Endothelial cell of umbilical vein (primary cell): ENCODE measurements around the gene LRRIQ4.

Source experiments
- EZH2 ChIP-seq: IDR thresholded peaks from 2 replicates; pipeline ENCODE4 v1.6.1; 2012; ENCODE audit warnings: borderline replicate concordance, low read depth, mild to moderate bottlenecking, moderate library complexity, low read length, inconsistent platforms; ENCODE audit not compliant: severe bottlenecking
- FOS ChIP-seq: IDR thresholded peaks from 2 replicates; pipeline ENCODE4 v1.6.1; 2011; ENCODE audit warnings: mild to moderate bottlenecking, low read length, moderate library complexity, borderline replicate concordance; ENCODE audit not compliant: insufficient read depth
- GATA2 ChIP-seq: IDR thresholded peaks from 2 replicates; pipeline ENCODE4 v1.7.0; 2011; ENCODE audit warnings: low read depth, mild to moderate bottlenecking, moderate library complexity, mixed read lengths, low read length; ENCODE audit not compliant: insufficient read length, insufficient read depth
- JUN ChIP-seq: IDR thresholded peaks from 2 replicates; pipeline ENCODE4 v1.6.1; 2011; ENCODE audit warnings: borderline replicate concordance, low read depth; ENCODE audit not compliant: insufficient read length, insufficient read depth
- MYC ChIP-seq: IDR thresholded peaks from one replicate; pipeline ENCODE4 v1.6.1; 2011; ENCODE audit warnings: mild to moderate bottlenecking, low read depth, low read length
- POLR2A ChIP-seq: IDR thresholded peaks from 2 replicates; pipeline ENCODE4 v1.6.1; 2012; ENCODE audit warnings: low read depth, mild to moderate bottlenecking, control low read depth, low read length
- POLR2AphosphoS5 ChIP-seq: IDR thresholded peaks from 2 replicates; pipeline ENCODE4 v1.6.1; 2012; ENCODE audit warnings: low read depth, mild to moderate bottlenecking, control low read depth, low read length, moderate library complexity; ENCODE audit not compliant: insufficient read depth
- TF ChIP-seq, protein P1 (sequence below), 2 donors: IDR thresholded peaks; 1 replicate in 1 of 2; 2 replicates in 1 of 2; pipeline ENCODE4 v1.5.1; 2011; ENCODE audit warnings: low read length in 2 of 2, mild to moderate bottlenecking in 2 of 2, moderate library complexity in 2 of 2, control low read depth in 1 of 2, inconsistent platforms in 1 of 2, low read depth in 1 of 2; ENCODE audit not compliant: insufficient read depth in 1 of 2; ENCODE audit errors: extremely low read depth in 1 of 2
- TF ChIP-seq, protein P2 (sequence below): IDR thresholded peaks from 2 replicates; pipeline ENCODE4 v1.6.1; 2011; ENCODE audit not compliant: insufficient read depth, insufficient read length

DNA sequence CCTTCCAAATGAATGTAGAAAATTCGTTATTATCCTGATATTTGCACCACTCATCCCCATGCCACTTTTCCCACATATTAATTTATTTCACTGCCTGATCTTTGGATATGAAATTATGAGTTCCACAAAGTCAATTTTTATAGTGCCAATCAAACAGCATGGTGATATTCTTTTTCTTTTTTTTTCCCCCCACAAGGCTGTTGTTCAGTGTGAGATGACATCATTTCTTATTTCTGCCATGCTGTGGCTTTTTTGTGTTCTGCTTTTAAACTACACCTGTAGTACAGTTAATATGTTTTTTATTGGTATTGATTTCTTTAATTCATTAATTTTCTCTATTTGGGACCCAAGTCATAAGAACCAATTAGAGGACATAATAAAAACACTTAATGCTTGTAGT, 24.9 kb upstream of the LRRIQ4 start:
- TF ChIP-seq POLR2AphosphoS5 (no peak), POLR2A (no peak), JUN (no peak), EZH2 (no peak), MYC (no peak), GATA2 (no peak), FOS (no peak)
- TF ChIP-seq, protein P1, sequence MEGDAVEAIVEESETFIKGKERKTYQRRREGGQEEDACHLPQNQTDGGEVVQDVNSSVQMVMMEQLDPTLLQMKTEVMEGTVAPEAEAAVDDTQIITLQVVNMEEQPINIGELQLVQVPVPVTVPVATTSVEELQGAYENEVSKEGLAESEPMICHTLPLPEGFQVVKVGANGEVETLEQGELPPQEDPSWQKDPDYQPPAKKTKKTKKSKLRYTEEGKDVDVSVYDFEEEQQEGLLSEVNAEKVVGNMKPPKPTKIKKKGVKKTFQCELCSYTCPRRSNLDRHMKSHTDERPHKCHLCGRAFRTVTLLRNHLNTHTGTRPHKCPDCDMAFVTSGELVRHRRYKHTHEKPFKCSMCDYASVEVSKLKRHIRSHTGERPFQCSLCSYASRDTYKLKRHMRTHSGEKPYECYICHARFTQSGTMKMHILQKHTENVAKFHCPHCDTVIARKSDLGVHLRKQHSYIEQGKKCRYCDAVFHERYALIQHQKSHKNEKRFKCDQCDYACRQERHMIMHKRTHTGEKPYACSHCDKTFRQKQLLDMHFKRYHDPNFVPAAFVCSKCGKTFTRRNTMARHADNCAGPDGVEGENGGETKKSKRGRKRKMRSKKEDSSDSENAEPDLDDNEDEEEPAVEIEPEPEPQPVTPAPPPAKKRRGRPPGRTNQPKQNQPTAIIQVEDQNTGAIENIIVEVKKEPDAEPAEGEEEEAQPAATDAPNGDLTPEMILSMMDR (IDR thresholded peaks at IDR 0.05; ENCODE audit: extremely low read depth in 1 of 2, insufficient read depth in 1 of 2, low read depth in 1 of 2, low read length in 2 of 2) = no peak
- TF ChIP-seq, protein P2, sequence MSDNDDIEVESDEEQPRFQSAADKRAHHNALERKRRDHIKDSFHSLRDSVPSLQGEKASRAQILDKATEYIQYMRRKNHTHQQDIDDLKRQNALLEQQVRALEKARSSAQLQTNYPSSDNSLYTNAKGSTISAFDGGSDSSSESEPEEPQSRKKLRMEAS = no peak
